Measurements from ENCODE around the gene UBL4B.

UBL4B gene

GRCh38 chr1:110113551-110113950, 1.3 kb downstream of the UBL4B start:
- no peak overlapping the region for H3K4me3 ChIP-seq (ENCODE audit: low read depth in 1 of 2, low read length in 2 of 2)
- peaks cover 2 to 7% of the 10 kb centered on the region in 2 donors for H3K27me3 ChIP-seq (ENCODE audit: control insufficient read depth in 1 of 2, insufficient read depth in 2 of 2, low read length in 2 of 2)
- no peaks in the 10 kb centered on the region for H3K4me1 ChIP-seq (ENCODE audit: control insufficient read depth in 1 of 2, insufficient read depth in 2 of 2, low read length in 2 of 2)

GRCh38 chr1:110114173-110114572, 1.9 kb downstream of the UBL4B start:
- H3K4me3 ChIP-seq (ENCODE audit: low read depth in 1 of 2, low read length in 2 of 2), result no peak overlapping the region
- H3K9me3 ChIP-seq (ENCODE audit: control insufficient read depth in 1 of 2, low read length in 2 of 2), result no peaks in the 10 kb centered on the region
- H3K27me3 ChIP-seq (ENCODE audit: control insufficient read depth in 1 of 2, insufficient read depth in 2 of 2, low read length in 2 of 2), result peaks cover 2 to 7% of the 10 kb centered on the region in 2 donors
- H3K9ac ChIP-seq (ENCODE audit: low read depth in 1 of 2, low read length in 2 of 2), result no peak overlapping the region
- H3K4me1 ChIP-seq (ENCODE audit: control insufficient read depth in 1 of 2, insufficient read depth in 2 of 2, low read length in 2 of 2), result no peaks in the 10 kb centered on the region
- no peaks in the 10 kb centered on the region for H3K36me3 ChIP-seq (ENCODE audit: control insufficient read depth in 1 of 2, insufficient read depth in 2 of 2, low read length in 2 of 2)
- H3K27ac ChIP-seq (ENCODE audit: low read depth, low read length), result no peak overlapping the region

More at GRCh38 chr1:110113551-110113950, 1.3 kb downstream of the UBL4B start:
- H3K9me3 ChIP-seq (ENCODE audit: control insufficient read depth in 1 of 2, low read length in 2 of 2), result no peaks in the 10 kb centered on the region
- no peak overlapping the region for H3K27ac ChIP-seq (ENCODE audit: low read depth, low read length)
- no peaks in the 10 kb centered on the region for H3K36me3 ChIP-seq (ENCODE audit: control insufficient read depth in 1 of 2, insufficient read depth in 2 of 2, low read length in 2 of 2)
- H3K9ac ChIP-seq (ENCODE audit: low read depth in 1 of 2, low read length in 2 of 2), result no peak overlapping the region

- H3K27ac ChIP-seq (ENCODE audit: low read depth, low read length), result no peak overlapping the region
- no peaks in the 10 kb centered on the region for H3K36me3 ChIP-seq (ENCODE audit: control insufficient read depth in 1 of 2, insufficient read depth in 2 of 2, low read length in 2 of 2)
- peaks cover 2 to 7% of the 10 kb centered on the region in 2 donors for H3K27me3 ChIP-seq (ENCODE audit: control insufficient read depth in 1 of 2, insufficient read depth in 2 of 2, low read length in 2 of 2)
- no peaks in the 10 kb centered on the region for H3K4me1 ChIP-seq (ENCODE audit: control insufficient read depth in 1 of 2, insufficient read depth in 2 of 2, low read length in 2 of 2)
- no peaks in the 10 kb centered on the region for H3K9me3 ChIP-seq (ENCODE audit: control insufficient read depth in 1 of 2, low read length in 2 of 2)
- no peak overlapping the region for H3K4me3 ChIP-seq (ENCODE audit: low read depth in 1 of 2, low read length in 2 of 2)
- no peak overlapping the region for H3K9ac ChIP-seq (ENCODE audit: low read depth in 1 of 2, low read length in 2 of 2)
Measured at GRCh38 chr1:110114784-110115183, 2.5 kb downstream of the UBL4B start.

GRCh38 chr1:110118636-110119396, 6.6 kb downstream of the UBL4B start:
- H3K36me3 ChIP-seq (ENCODE audit: control insufficient read depth in 1 of 2, insufficient read depth in 2 of 2, low read length in 2 of 2), result no peaks in the 10 kb centered on the region
- H3K4me3 ChIP-seq (ENCODE audit: low read depth in 1 of 2, low read length in 2 of 2), result no peak overlapping the region
- peaks cover 2 to 3% of the 10 kb centered on the region in 2 donors for H3K27me3 ChIP-seq (ENCODE audit: control insufficient read depth in 1 of 2, insufficient read depth in 2 of 2, low read length in 2 of 2)
- no peak overlapping the region for H3K9ac ChIP-seq (ENCODE audit: low read depth in 1 of 2, low read length in 2 of 2)
- no peak overlapping the region for H3K27ac ChIP-seq (ENCODE audit: low read depth, low read length)
- no peaks in the 10 kb centered on the region for H3K4me1 ChIP-seq (ENCODE audit: control insufficient read depth in 1 of 2, insufficient read depth in 2 of 2, low read length in 2 of 2)
- H3K9me3 ChIP-seq (ENCODE audit: control insufficient read depth in 1 of 2, low read length in 2 of 2), result no peaks in the 10 kb centered on the region

GRCh38 chr1:110119843-110120242, 7.6 kb downstream of the UBL4B start:
- peaks cover 3% of the 10 kb centered on the region in 2 donors for H3K27me3 ChIP-seq (ENCODE audit: control insufficient read depth in 1 of 2, insufficient read depth in 2 of 2, low read length in 2 of 2)
- no peak overlapping the region for H3K27ac ChIP-seq (ENCODE audit: low read depth, low read length)
- no peak overlapping the region for H3K9ac ChIP-seq (ENCODE audit: low read depth in 1 of 2, low read length in 2 of 2)
- H3K9me3 ChIP-seq (ENCODE audit: control insufficient read depth in 1 of 2, low read length in 2 of 2), result no peaks in the 10 kb centered on the region
- no peak overlapping the region for H3K4me3 ChIP-seq (ENCODE audit: low read depth in 1 of 2, low read length in 2 of 2)
- H3K36me3 ChIP-seq (ENCODE audit: control insufficient read depth in 1 of 2, insufficient read depth in 2 of 2, low read length in 2 of 2), result no peaks in the 10 kb centered on the region
- no peaks in the 10 kb centered on the region for H3K4me1 ChIP-seq (ENCODE audit: control insufficient read depth in 1 of 2, insufficient read depth in 2 of 2, low read length in 2 of 2)

GRCh38 chr1:110120960-110121561, 8.8 kb downstream of the UBL4B start:
- H3K27me3 ChIP-seq (ENCODE audit: control insufficient read depth in 1 of 2, insufficient read depth in 2 of 2, low read length in 2 of 2), result peaks cover 0 to 3% of the 10 kb centered on the region in 2 donors
- H3K4me1 ChIP-seq (ENCODE audit: control insufficient read depth in 1 of 2, insufficient read depth in 2 of 2, low read length in 2 of 2), result no peaks in the 10 kb centered on the region
- no peak overlapping the region for H3K4me3 ChIP-seq (ENCODE audit: low read depth in 1 of 2, low read length in 2 of 2)
- no peaks in the 10 kb centered on the region for H3K36me3 ChIP-seq (ENCODE audit: control insufficient read depth in 1 of 2, insufficient read depth in 2 of 2, low read length in 2 of 2)
- H3K9ac ChIP-seq (ENCODE audit: low read depth in 1 of 2, low read length in 2 of 2), result no peak overlapping the region
- peaks cover 1 to 2% of the 10 kb centered on the region in 2 donors for H3K9me3 ChIP-seq (ENCODE audit: control insufficient read depth in 1 of 2, low read length in 2 of 2)
- no peak overlapping the region for H3K27ac ChIP-seq (ENCODE audit: low read depth, low read length)

GRCh38 chr1:110123224-110123623, 11.0 kb downstream of the UBL4B start:
- H3K9me3 ChIP-seq (ENCODE audit: control insufficient read depth in 1 of 2, low read length in 2 of 2), result peaks cover 5 to 7% of the 10 kb centered on the region in 2 donors
- no peak overlapping the region for H3K4me3 ChIP-seq (ENCODE audit: low read depth in 1 of 2, low read length in 2 of 2)
- no peak overlapping the region for H3K27ac ChIP-seq (ENCODE audit: low read depth, low read length)
- H3K27me3 ChIP-seq (ENCODE audit: control insufficient read depth in 1 of 2, insufficient read depth in 2 of 2, low read length in 2 of 2), result peaks cover 0 to 3% of the 10 kb centered on the region in 2 donors
- H3K36me3 ChIP-seq (ENCODE audit: control insufficient read depth in 1 of 2, insufficient read depth in 2 of 2, low read length in 2 of 2), result no peaks in the 10 kb centered on the region
- no peak overlapping the region for H3K9ac ChIP-seq (ENCODE audit: low read depth in 1 of 2, low read length in 2 of 2)
- H3K4me1 ChIP-seq (ENCODE audit: control insufficient read depth in 1 of 2, insufficient read depth in 2 of 2, low read length in 2 of 2), result no peaks in the 10 kb centered on the region

- H3K9me3 ChIP-seq (ENCODE audit: control insufficient read depth in 1 of 2, low read length in 2 of 2), result peaks cover 5 to 7% of the 10 kb centered on the region in 2 donors
- H3K4me3 ChIP-seq (ENCODE audit: low read depth in 1 of 2, low read length in 2 of 2), result no peak overlapping the region
- H3K4me1 ChIP-seq (ENCODE audit: control insufficient read depth in 1 of 2, insufficient read depth in 2 of 2, low read length in 2 of 2), result no peaks in the 10 kb centered on the region
- H3K27ac ChIP-seq (ENCODE audit: low read depth, low read length), result no peak overlapping the region
- H3K36me3 ChIP-seq (ENCODE audit: control insufficient read depth in 1 of 2, insufficient read depth in 2 of 2, low read length in 2 of 2), result no peaks in the 10 kb centered on the region
- H3K9ac ChIP-seq (ENCODE audit: low read depth in 1 of 2, low read length in 2 of 2), result no peak overlapping the region
- H3K27me3 ChIP-seq (ENCODE audit: control insufficient read depth in 1 of 2, insufficient read depth in 2 of 2, low read length in 2 of 2), result peaks cover 16 to 20% of the 10 kb centered on the region in 2 donors
Measured at GRCh38 chr1:110125810-110126209, 13.6 kb downstream of the UBL4B start.

- no peak overlapping the region for H3K9ac ChIP-seq (ENCODE audit: low read depth in 1 of 2, low read length in 2 of 2)
- H3K9me3 ChIP-seq (ENCODE audit: control insufficient read depth in 1 of 2, low read length in 2 of 2), result peaks cover 5 to 7% of the 10 kb centered on the region in 2 donors
- H3K4me3 ChIP-seq (ENCODE audit: low read depth in 1 of 2, low read length in 2 of 2), result no peak overlapping the region
- H3K4me1 ChIP-seq (ENCODE audit: control insufficient read depth in 1 of 2, insufficient read depth in 2 of 2, low read length in 2 of 2), result no peaks in the 10 kb centered on the region
- H3K27me3 ChIP-seq (ENCODE audit: control insufficient read depth in 1 of 2, insufficient read depth in 2 of 2, low read length in 2 of 2), result peaks cover 22 to 25% of the 10 kb centered on the region in 2 donors
- no peaks in the 10 kb centered on the region for H3K36me3 ChIP-seq (ENCODE audit: control insufficient read depth in 1 of 2, insufficient read depth in 2 of 2, low read length in 2 of 2)
- no peak overlapping the region for H3K27ac ChIP-seq (ENCODE audit: low read depth, low read length)
Measured at GRCh38 chr1:110130113-110130591, 17.9 kb downstream of the UBL4B start.

GRCh38 chr1:110130989-110131388, 18.7 kb downstream of the UBL4B start:
- no peak overlapping the region for H3K9ac ChIP-seq (ENCODE audit: low read depth in 1 of 2, low read length in 2 of 2)
- H3K9me3 ChIP-seq (ENCODE audit: control insufficient read depth in 1 of 2, low read length in 2 of 2), result peaks cover 5 to 6% of the 10 kb centered on the region in 2 donors
- H3K4me1 ChIP-seq (ENCODE audit: control insufficient read depth in 1 of 2, insufficient read depth in 2 of 2, low read length in 2 of 2), result no peaks in the 10 kb centered on the region
- H3K27ac ChIP-seq (ENCODE audit: low read depth, low read length), result no peak overlapping the region
- no peak overlapping the region for H3K4me3 ChIP-seq (ENCODE audit: low read depth in 1 of 2, low read length in 2 of 2)
- no peaks in the 10 kb centered on the region for H3K36me3 ChIP-seq (ENCODE audit: control insufficient read depth in 1 of 2, insufficient read depth in 2 of 2, low read length in 2 of 2)
- peaks cover 31 to 33% of the 10 kb centered on the region in 2 donors for H3K27me3 ChIP-seq (ENCODE audit: control insufficient read depth in 1 of 2, insufficient read depth in 2 of 2, low read length in 2 of 2)
